AG09319 (cell line): ENCODE data around the gene IFNL4.

Source experiments
- DNase-seq: peaks from one replicate; pipeline ENCODE4 v3.0.0-alpha.2; 2010; ENCODE audit warnings: low read depth; ENCODE audit errors: extremely low read depth
- TF ChIP-seq, protein P1 (sequence below): IDR thresholded peaks from 2 replicates; pipeline ENCODE4 v1.5.1; 2011; ENCODE audit warnings: low read depth, mild to moderate bottlenecking, inconsistent platforms, low read length, moderate library complexity

Gene IFNL4

DNA sequence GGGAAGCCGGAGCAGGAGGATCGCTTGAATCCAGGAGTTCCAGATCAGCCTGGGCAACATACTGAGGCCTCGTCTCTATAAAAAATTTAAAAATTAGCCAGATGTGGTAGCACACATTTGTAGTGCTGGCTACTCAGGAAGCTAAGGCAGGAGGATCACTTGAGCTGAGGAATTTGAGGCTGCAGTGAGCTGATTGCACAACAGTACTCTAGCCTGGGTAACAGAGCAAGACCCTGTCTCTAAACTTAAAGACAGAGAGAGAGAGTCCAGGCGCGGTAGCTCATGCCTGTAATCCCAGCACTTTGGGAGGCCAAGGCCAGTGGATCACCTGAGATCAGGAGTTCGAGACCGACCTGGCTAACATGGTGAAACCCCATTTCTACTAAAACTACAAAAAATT is 8.2 kb downstream of the IFNL4 start:
- TF ChIP-seq, protein P1, sequence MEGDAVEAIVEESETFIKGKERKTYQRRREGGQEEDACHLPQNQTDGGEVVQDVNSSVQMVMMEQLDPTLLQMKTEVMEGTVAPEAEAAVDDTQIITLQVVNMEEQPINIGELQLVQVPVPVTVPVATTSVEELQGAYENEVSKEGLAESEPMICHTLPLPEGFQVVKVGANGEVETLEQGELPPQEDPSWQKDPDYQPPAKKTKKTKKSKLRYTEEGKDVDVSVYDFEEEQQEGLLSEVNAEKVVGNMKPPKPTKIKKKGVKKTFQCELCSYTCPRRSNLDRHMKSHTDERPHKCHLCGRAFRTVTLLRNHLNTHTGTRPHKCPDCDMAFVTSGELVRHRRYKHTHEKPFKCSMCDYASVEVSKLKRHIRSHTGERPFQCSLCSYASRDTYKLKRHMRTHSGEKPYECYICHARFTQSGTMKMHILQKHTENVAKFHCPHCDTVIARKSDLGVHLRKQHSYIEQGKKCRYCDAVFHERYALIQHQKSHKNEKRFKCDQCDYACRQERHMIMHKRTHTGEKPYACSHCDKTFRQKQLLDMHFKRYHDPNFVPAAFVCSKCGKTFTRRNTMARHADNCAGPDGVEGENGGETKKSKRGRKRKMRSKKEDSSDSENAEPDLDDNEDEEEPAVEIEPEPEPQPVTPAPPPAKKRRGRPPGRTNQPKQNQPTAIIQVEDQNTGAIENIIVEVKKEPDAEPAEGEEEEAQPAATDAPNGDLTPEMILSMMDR: no peak
- DNase-seq: no peak

DNA sequence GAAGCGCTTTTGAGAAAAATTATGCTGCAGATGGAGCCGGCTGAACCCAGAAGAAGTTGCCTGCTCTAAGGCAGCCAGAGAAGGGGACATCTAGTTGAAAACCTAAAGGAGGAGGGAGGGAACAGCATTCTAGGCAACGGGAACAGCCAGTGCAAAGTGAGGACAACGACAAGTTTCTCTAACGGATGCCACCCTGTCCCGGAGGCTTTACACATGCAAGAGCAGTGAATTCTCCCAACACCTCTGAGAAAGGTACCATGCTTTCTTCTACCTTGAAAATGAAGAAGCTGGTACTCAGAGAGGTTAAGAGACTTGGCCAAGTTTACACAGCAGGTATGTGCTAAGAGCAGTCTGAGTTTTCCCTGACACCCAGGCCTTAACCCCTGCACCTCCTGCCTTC is 9.7 kb downstream of the IFNL4 start:
- TF ChIP-seq, protein P1: no peak
- no peak for DNase-seq

DNA sequence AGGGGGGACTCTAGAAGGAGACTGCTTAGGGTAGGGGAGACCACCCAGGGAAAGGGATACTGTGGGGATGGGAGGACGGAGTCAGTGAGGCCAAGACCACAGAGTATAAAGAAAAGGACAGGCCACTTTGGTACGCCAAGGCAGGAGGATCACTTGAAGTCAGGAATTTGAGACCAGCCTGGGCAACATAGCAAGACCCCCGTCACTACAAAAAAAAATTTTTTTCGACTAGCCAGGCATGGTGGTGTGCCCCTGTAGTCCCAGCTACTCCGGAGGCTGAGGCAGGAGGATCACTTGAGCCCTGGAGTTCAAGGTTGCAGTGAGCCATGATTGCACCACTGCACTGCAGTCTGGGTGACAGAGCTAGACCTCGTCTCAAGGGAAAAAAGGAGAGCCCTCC is 10.4 kb downstream of the IFNL4 start:
- TF ChIP-seq, protein P1: no peak
- DNase-seq: no peak

DNA sequence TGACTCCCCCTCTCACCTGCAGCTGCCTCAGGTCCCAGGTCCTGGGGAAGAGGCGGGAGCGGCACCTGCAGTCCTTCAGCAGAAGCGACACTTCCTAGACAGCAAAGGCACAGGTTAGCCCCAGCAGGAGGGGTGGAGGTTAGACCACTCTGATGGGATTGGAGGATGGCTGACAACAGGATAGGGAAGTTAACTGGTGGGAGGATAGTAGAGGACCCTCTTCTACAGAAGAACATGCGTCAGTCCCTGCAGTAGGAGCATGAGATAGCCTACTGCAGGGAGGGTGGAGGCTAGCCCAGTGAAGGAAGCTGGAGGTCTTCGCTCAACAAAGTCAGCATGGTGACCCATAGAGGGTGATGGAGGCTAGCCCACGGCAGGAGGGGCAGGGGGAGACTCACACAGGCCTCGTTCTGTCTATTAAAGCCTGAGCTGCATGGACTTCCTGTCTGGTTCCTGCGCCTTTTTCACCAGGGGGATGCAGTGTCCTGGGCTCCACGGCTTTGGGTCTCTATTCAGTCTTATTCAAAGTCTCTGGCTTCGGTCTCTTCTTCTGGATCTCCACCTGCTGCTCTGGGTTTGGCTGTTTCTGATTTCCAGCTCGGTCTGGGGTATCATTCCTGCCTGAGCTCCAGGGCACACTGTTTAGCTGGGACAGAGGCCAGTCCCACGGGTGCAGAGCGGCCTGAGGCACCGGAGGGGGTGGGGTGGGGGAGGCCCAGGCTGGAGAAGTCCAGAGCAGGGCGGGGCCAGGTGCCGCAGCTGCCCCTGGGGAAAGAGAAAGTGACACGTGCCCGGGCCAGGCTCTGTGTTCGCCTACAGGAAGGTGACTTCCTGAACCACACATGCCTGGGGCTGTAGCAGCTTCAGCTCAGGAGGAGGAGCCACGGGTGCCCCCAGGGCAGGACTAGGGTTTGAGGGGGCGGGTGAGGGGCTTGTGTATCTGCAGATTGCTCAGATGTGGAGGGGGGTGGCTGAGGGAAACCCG is 11.2 kb downstream of the IFNL4 start:
- TF ChIP-seq, protein P1: no peak
- no peak for DNase-seq

DNA sequence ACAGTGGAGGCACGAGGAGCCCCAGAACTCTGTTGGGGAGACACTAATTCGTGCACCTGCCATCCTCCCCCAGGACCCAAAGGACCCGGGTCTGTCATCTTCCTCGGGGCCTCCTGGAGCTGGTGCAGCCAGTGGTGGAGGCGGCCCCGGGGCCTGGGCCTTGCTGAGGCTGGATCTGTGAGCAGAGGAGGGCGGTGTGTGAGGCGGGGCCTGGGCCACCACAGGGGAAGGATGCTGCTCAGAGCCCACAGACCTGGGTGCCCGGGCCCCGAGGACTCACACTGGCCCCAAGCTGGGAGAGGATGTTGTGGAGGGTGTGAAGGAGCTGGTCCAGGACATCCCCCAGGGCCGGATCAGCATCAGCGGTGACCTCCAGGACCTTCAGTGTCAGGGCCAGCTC is 12.1 kb downstream of the IFNL4 start:
- DNase-seq: no peak
- TF ChIP-seq, protein P1: no peak

DNA sequence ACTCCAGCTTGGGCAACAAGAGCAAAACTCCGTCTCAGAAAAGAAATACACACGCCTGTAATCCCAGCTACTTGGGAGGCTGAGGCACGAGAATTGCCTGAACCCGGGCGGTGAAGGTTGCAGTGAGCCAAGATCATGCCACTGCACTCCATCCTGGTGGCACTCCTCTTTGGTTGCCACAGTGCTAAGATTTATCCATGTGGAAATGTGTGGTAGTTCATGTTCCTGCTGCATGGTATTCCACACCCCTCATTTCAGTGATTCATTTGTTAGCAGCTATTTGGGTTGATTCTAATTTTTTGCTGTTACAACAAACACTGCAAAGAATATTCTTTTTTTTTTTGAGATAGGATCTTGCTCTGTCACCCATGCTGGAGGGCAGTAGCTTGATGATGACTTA is 15.9 kb downstream of the IFNL4 start:
- TF ChIP-seq, protein P1: no peak
- DNase-seq: no peak

DNA sequence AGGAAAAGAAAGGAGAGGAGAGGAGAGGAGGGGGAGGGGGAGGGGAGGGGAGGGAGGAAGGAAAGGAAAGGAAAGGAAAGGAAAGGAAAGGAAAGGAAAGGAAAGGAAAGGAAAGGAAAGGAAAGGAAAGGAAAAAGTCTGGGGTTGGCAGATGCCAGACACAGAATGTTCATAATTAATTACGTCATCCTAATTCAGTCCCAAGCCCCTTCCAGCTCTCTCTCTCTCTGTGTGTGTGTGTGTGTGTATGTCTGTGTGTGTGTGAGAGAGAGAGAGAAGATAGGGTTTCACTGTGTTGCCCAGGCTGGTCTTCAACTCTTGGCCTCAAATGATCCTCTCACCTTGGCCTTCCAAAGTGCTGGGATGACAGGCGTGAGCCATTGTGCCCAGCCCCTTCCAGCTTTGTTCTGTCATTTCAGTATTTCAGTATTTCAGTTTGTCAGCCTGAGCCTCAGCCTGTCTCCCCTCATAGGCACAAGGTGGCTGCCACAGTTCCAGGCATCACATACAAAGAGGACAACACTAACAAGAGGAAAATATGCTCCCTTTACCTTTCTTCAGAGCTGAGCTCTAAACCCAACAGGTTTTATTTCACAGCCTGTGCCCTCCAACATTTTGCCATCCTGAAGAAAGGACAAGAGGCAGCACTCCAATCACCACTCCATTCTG is 18.4 kb downstream of the IFNL4 start:
- TF ChIP-seq, protein P1: no peak
- no peak for DNase-seq
